HCT116 (cell line): Measurements from ENCODE around the gene SLC25A47. TPM values are rescaled to one million over a fixed set of nuclear protein-coding genes. Genes with fewer than 3 reads are reported as not detected.

Source experiments
- ATAC-seq: fragments of 200-7000 bp; cut with Tn5 transposase; 2 replicates; pipeline ENCODE4 v1.9.1; 2020; ENCODE audit warnings: mild to moderate bottlenecking, moderate library complexity
- BruUV-seq: library from RNA; stranded (reverse); fragments of 400-500 nt; replicated peaks from 2 replicates; lab custom pipeline; 2021; lab: Mats Ljungman, UMichigan
- CTCF ChIA-PET: fragments of 300-600 bp; sonication (Branson Sonifier 250); formaldehyde crosslinking; loops from one replicate; lab custom pipeline; 2021; ENCODE audit warnings: antibody characterized with exemption; lab: Charles Lee
- POLR2A ChIA-PET: fragments of 300-600, 350-600 bp; sonication (Branson Sonifier 250); formaldehyde crosslinking; loops from one replicate; lab custom pipeline; 2021; ENCODE audit warnings: antibody characterized with exemption; lab: Charles Lee
- RAD21 ChIA-PET, 2 experiments: fragments of 300-600 bp; sonication (Branson Sonifier 250); formaldehyde crosslinking; loops; one replicate each; lab custom pipeline; 2023; ENCODE audit warnings: low total read pairs in 2 of 2; ENCODE audit not compliant: uncharacterized antibody in 2 of 2, unreplicated experiment in 2 of 2, low non-redundant PET in 1 of 2; lab: Charles Lee
- DNase-seq: peaks from one replicate; pipeline ENCODE4 v3.0.0-alpha.2; 2010; ENCODE audit warnings: low read depth, low spot score
- H2AFZ ChIP-seq: fragments of 200-600 bp; shearing (Covaris generic), sonication (generic); 2 replicates; pipeline ENCODE4 v1.6.1; 2017; ENCODE audit warnings: low read depth, mixed run types, mixed read lengths, antibody characterized with exemption, low read length; ENCODE audit not compliant: poor library complexity, severe bottlenecking
- H3K27ac ChIP-seq: 2 replicates; pipeline ENCODE4 v1.5.1; 2012; ENCODE audit warnings: low read depth, low read length
- H3K27me3 ChIP-seq: fragments of 200-600 bp; sonication (generic); 2 replicates; pipeline ENCODE4 v1.6.1; 2016; ENCODE audit warnings: mixed run types, low read length, mixed read lengths; ENCODE audit not compliant: insufficient read depth
- H3K36me3 ChIP-seq, 2 experiments: fragments of 200-500 bp in 1 of 2; fragments of 200-600 bp in 1 of 2; sonication (Bioruptor generic) in 1 of 2; sonication (generic) in 1 of 2; 2 replicates each; pipeline versions ENCODE4 v1.5.1 to v1.6.1; 2014 to 2016; ENCODE audit warnings: low read length in 2 of 2, inconsistent platforms in 1 of 2, mixed read lengths in 1 of 2, mixed run types in 1 of 2; ENCODE audit not compliant: insufficient read depth in 2 of 2, control insufficient read depth in 1 of 2
- H3K4me1 ChIP-seq, 2 experiments: fragments of 200-600 bp in 1 of 2; sonication (generic) in 1 of 2; 2 replicates each; pipeline versions ENCODE4 v1.5.1 to v1.6.1; 2012 to 2017; ENCODE audit warnings: low read length in 2 of 2, inconsistent platforms in 1 of 2, mild to moderate bottlenecking in 1 of 2, mixed read lengths in 1 of 2, mixed run types in 1 of 2, moderate library complexity in 1 of 2; ENCODE audit not compliant: insufficient read depth in 2 of 2, control insufficient read depth in 1 of 2
- H3K4me2 ChIP-seq: fragments of 200-600 bp; sonication (generic); 2 replicates; pipeline ENCODE4 v1.6.1; 2017; ENCODE audit warnings: mixed run types, low read length, mixed read lengths
- H3K4me3 ChIP-seq, 2 experiments: fragments of 200-600 bp in 1 of 2; sonication (generic) in 1 of 2; replicated peaks in 1 of 2; 2 replicates each; pipeline ENCODE4 v1.5.1; 2011 to 2016; ENCODE audit warnings: low read length in 2 of 2, control low read depth in 1 of 2, low read depth in 1 of 2, mild to moderate bottlenecking in 1 of 2, mixed read lengths in 1 of 2, mixed run types in 1 of 2
- H3K79me2 ChIP-seq: fragments of 200-600 bp; sonication (generic); 2 replicates; pipeline ENCODE4 v1.6.1; 2017; ENCODE audit warnings: mild to moderate bottlenecking, mixed run types, low read length, moderate library complexity, mixed read lengths; ENCODE audit not compliant: insufficient read depth
- H3K9ac ChIP-seq: fragments of 200-600 bp; sonication (generic); 2 replicates; pipeline ENCODE4 v1.6.1; 2016; ENCODE audit warnings: low read length, mixed read lengths
- H3K9me2 ChIP-seq: fragments of 200-600 bp; sonication (generic), shearing (Covaris generic); 2 replicates; pipeline ENCODE4 v1.6.1; 2017; ENCODE audit warnings: mixed run types, mild to moderate bottlenecking, moderate library complexity; ENCODE audit not compliant: insufficient read depth
- H3K9me3 ChIP-seq, 2 experiments: fragments of 200-500 bp in 1 of 2; fragments of 200-600 bp in 1 of 2; sonication (Bioruptor generic) in 1 of 2; sonication (generic) in 1 of 2; 2 replicates each; pipeline ENCODE4 v1.6.1; 2014 to 2017; ENCODE audit warnings: low read length in 2 of 2, mixed read lengths in 2 of 2, inconsistent platforms in 1 of 2, low read depth in 1 of 2, mild to moderate bottlenecking in 1 of 2, mixed run types in 1 of 2, moderate library complexity in 1 of 2; ENCODE audit not compliant: control insufficient read depth in 1 of 2, insufficient read depth in 1 of 2
- H4K20me1 ChIP-seq: fragments of 200-600 bp; sonication (generic), shearing (Covaris generic); 2 replicates; pipeline ENCODE4 v1.6.1; 2017; ENCODE audit warnings: mixed run types, mild to moderate bottlenecking, moderate library complexity; ENCODE audit not compliant: insufficient read depth
- CBX3 ChIP-seq: IDR thresholded peaks from 2 replicates; pipeline ENCODE4 v1.6.1; 2012; ENCODE audit warnings: low read depth
- CEBPB ChIP-seq: IDR thresholded peaks from 2 replicates; pipeline ENCODE4 v1.6.1; 2012; ENCODE audit warnings: low read depth
- EGR1 ChIP-seq: IDR thresholded peaks from 2 replicates; pipeline ENCODE4 v1.6.1; 2012; ENCODE audit warnings: low read depth
- ELF1 ChIP-seq: IDR thresholded peaks from 2 replicates; pipeline ENCODE4 v1.6.1; 2012; ENCODE audit warnings: low read depth, borderline replicate concordance
- EZH2phosphoT487 ChIP-seq: fragments of 200-600 bp; IDR thresholded peaks from 2 replicates; pipeline ENCODE4 v1.6.1; 2018; ENCODE audit warnings: antibody characterized with exemption, borderline replicate concordance
- POLR2AphosphoS5 ChIP-seq: IDR thresholded peaks from 2 replicates; pipeline ENCODE4 v1.6.1; 2011; ENCODE audit warnings: mild to moderate bottlenecking, low read depth, low read length, moderate library complexity
- RAD21 ChIP-seq: IDR thresholded peaks from 2 replicates; pipeline ENCODE4 v1.6.1; 2012; ENCODE audit warnings: low read depth, mild to moderate bottlenecking
- SIN3A ChIP-seq: IDR thresholded peaks from 2 replicates; pipeline ENCODE4 v1.6.1; 2012; ENCODE audit warnings: low read depth
- SP1 ChIP-seq: IDR thresholded peaks from 2 replicates; pipeline ENCODE4 v1.6.1; 2012; ENCODE audit warnings: low read depth
- SRF ChIP-seq: IDR thresholded peaks from 2 replicates; pipeline ENCODE4 v1.6.1; 2012; ENCODE audit warnings: low read depth
- TCF7L2 ChIP-seq: IDR thresholded peaks from 2 replicates; pipeline ENCODE4 v1.7.0; 2011; ENCODE audit warnings: borderline replicate concordance, inconsistent platforms; ENCODE audit not compliant: insufficient read depth, insufficient read length; ENCODE audit errors: extremely low read depth
- ZFX ChIP-seq: fragments of 450-650 bp; IDR thresholded peaks from 2 replicates; pipeline ENCODE4 v1.6.1; 2017
- ZNF274 ChIP-seq: fragments of 200-500 bp; sonication (Bioruptor generic); IDR thresholded peaks from 2 replicates; pipeline ENCODE4 v1.6.1; 2014; ENCODE audit warnings: mild to moderate bottlenecking, low read depth, low read length, inconsistent platforms
- intact Hi-C: fragments of 100-400 bp; cut with micrococcal nuclease; formaldehyde crosslinking; loops from 2 replicates; pipeline ENCODE4 v1.10.0; 2022
- total RNA-seq: library from RNA; stranded (reverse); gene quantifications from one replicate; pipeline ENCODE4 v1.2.1, GENCODE V29; 2021; ENCODE audit not compliant: unreplicated experiment
- TF ChIP-seq, protein P1 (sequence below): IDR thresholded peaks from 2 replicates; pipeline ENCODE4 v1.6.1; 2012
- TF ChIP-seq, protein P2 (sequence below): IDR thresholded peaks from 2 replicates; pipeline ENCODE4 v1.6.1; 2012; ENCODE audit warnings: low read depth
- TF ChIP-seq, protein P3 (sequence below): IDR thresholded peaks from 2 replicates; pipeline ENCODE4 v1.6.1; 2011; ENCODE audit warnings: mild to moderate bottlenecking, low read length, moderate library complexity; ENCODE audit not compliant: insufficient replicate concordance; ENCODE audit errors: extremely low read depth

The SLC25A47 gene
- total RNA-seq, 1 experiment from 2014 or later, result 0.17 TPM

DNA sequence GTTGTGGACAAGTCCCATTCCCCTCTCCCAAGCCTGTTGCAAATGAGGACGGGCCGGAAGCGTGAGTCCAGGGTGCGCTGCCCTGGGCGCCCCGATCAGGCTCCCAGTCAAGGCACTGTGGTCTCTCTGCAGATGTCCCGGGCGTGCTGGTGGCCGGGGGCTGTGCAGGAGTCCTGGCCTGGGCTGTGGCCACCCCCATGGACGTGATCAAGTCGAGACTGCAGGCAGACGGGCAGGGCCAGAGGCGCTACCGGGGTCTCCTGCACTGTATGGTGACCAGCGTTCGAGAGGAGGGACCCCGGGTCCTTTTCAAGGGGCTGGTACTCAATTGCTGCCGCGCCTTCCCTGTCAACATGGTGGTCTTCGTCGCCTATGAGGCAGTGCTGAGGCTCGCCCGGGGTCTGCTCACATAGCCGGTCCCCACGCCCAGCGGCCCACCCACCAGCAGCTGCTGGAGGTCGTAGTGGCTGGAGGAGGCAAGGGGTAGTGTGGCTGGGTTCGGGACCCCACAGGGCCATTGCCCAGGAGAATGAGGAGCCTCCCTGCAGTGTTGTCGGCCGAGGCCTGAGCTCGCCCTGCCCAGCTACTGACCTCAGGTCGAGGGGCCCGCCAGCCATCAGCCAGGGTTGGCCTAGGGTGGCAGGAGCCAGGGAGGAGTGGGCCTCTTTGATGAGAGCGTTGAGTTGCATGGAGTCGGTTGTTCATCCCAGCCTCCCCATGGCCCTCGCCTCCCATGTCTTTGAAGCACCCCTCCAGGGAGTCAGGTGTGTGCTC, 6.3 kb downstream of the SLC25A47 start:
- no peak overlapping the region for H2AFZ ChIP-seq

More for the DNA sequence above, 6.3 kb downstream of the SLC25A47 start:
- H4K20me1 ChIP-seq, result no peaks in the 10 kb centered on the region
- no peaks in the 10 kb centered on the region for H3K79me2 ChIP-seq
- POLR2A ChIA-PET, result no interaction called here
- H3K27me3 ChIP-seq, result no peaks in the 10 kb centered on the region
- H3K9me2 ChIP-seq, result no peaks in the 10 kb centered on the region
- no peak overlapping the region for H3K4me3 ChIP-seq
- CTCF ChIA-PET, result no interaction called here
- no TSS peak for BruUV-seq
- DNase-seq (no peak), ATAC-seq (no peak)
- RAD21 ChIA-PET, result no interaction called here
- intact Hi-C loops, result no loop called here
- TF ChIP-seq POLR2AphosphoS5, result no peak
- no peak for TF ChIP-seq SRF
- TF ChIP-seq SIN3A, result no peak
- TF ChIP-seq, protein P1, sequence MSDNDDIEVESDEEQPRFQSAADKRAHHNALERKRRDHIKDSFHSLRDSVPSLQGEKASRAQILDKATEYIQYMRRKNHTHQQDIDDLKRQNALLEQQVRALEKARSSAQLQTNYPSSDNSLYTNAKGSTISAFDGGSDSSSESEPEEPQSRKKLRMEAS, result no peak
- no peak for TF ChIP-seq ZNF274
- TF ChIP-seq, protein P2, sequence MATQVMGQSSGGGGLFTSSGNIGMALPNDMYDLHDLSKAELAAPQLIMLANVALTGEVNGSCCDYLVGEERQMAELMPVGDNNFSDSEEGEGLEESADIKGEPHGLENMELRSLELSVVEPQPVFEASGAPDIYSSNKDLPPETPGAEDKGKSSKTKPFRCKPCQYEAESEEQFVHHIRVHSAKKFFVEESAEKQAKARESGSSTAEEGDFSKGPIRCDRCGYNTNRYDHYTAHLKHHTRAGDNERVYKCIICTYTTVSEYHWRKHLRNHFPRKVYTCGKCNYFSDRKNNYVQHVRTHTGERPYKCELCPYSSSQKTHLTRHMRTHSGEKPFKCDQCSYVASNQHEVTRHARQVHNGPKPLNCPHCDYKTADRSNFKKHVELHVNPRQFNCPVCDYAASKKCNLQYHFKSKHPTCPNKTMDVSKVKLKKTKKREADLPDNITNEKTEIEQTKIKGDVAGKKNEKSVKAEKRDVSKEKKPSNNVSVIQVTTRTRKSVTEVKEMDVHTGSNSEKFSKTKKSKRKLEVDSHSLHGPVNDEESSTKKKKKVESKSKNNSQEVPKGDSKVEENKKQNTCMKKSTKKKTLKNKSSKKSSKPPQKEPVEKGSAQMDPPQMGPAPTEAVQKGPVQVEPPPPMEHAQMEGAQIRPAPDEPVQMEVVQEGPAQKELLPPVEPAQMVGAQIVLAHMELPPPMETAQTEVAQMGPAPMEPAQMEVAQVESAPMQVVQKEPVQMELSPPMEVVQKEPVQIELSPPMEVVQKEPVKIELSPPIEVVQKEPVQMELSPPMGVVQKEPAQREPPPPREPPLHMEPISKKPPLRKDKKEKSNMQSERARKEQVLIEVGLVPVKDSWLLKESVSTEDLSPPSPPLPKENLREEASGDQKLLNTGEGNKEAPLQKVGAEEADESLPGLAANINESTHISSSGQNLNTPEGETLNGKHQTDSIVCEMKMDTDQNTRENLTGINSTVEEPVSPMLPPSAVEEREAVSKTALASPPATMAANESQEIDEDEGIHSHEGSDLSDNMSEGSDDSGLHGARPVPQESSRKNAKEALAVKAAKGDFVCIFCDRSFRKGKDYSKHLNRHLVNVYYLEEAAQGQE, result no peak
- TF ChIP-seq EZH2phosphoT487, result no peak
- TF ChIP-seq SP1, result no peak
- no peak for TF ChIP-seq CEBPB
- no peak for TF ChIP-seq ELF1
- TF ChIP-seq TCF7L2, result no peak
- TF ChIP-seq CBX3, result no peak
- TF ChIP-seq ZFX, result no peak
- no peak for TF ChIP-seq RAD21
- TF ChIP-seq EGR1, result no peak
- TF ChIP-seq, protein P3, sequence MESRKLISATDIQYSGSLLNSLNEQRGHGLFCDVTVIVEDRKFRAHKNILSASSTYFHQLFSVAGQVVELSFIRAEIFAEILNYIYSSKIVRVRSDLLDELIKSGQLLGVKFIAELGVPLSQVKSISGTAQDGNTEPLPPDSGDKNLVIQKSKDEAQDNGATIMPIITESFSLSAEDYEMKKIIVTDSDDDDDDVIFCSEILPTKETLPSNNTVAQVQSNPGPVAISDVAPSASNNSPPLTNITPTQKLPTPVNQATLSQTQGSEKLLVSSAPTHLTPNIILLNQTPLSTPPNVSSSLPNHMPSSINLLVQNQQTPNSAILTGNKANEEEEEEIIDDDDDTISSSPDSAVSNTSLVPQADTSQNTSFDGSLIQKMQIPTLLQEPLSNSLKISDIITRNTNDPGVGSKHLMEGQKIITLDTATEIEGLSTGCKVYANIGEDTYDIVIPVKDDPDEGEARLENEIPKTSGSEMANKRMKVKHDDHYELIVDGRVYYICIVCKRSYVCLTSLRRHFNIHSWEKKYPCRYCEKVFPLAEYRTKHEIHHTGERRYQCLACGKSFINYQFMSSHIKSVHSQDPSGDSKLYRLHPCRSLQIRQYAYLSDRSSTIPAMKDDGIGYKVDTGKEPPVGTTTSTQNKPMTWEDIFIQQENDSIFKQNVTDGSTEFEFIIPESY, result no peak
- no peaks in the 10 kb centered on the region for H3K4me1 ChIP-seq
- H3K36me3 ChIP-seq, result no peaks in the 10 kb centered on the region
- no peak overlapping the region for H3K27ac ChIP-seq
- no peak overlapping the region for H3K4me2 ChIP-seq
- H3K9ac ChIP-seq, result no peak overlapping the region
- no peaks in the 10 kb centered on the region for H3K9me3 ChIP-seq
